Activated naive CD8-positive, alpha-beta T cell treated with anti-CD3 and anti-CD28 coated beads, Interleukin-2, amount 50 U/mL, for 24 hours (primary cell): Measurements from ENCODE around the gene NGRN.
A peak's percentile ranks its signal among the peaks of the same experiment; 100 is the strongest.
"Not testable (repeated sequence)": the region's sequence is repeated elsewhere in the genome, so short reads cannot be mapped to it uniquely, and the experiment has no call there.

Experiments
- ATAC-seq: fragments of 150-1000 bp; cut with Tn5 transposase; one replicate; pipeline ENCODE4 v1.10.0; 2021
- DNase-seq: peaks from one replicate; pipeline ENCODE4 v3.0.0; 2021
- H3K27ac Mint-ChIP-seq: one replicate; pipeline ENCODE4 v1.8.0; 2021; ENCODE audit warnings: mild to moderate bottlenecking, mixed read lengths
- H3K27me3 Mint-ChIP-seq: one replicate; pipeline ENCODE4 v1.8.0; 2021; ENCODE audit warnings: mixed read lengths
- H3K36me3 Mint-ChIP-seq: one replicate; pipeline ENCODE4 v1.8.0; 2021; ENCODE audit warnings: low read depth, mixed read lengths
- H3K4me1 Mint-ChIP-seq: one replicate; pipeline ENCODE4 v1.8.0; 2021; ENCODE audit warnings: mixed read lengths
- H3K4me3 Mint-ChIP-seq: one replicate; pipeline ENCODE4 v1.8.0; 2021; ENCODE audit warnings: mild to moderate bottlenecking, moderate library complexity, mixed read lengths
- H3K9me3 Mint-ChIP-seq: one replicate; pipeline ENCODE4 v1.8.0; 2021; ENCODE audit warnings: mixed read lengths

NGRN gene

GRCh38 chr15:90287101-90287500, 21.6 kb downstream of the NGRN start:
- H3K4me1 Mint-ChIP-seq, result no peaks in the 10 kb centered on the region
- no peak overlapping the region for H3K4me3 Mint-ChIP-seq
- DNase-seq (no peak), ATAC-seq (no peak)
- H3K36me3 Mint-ChIP-seq, result no peaks in the 10 kb centered on the region
- no peak overlapping the region for H3K27ac Mint-ChIP-seq
- H3K27me3 Mint-ChIP-seq, result no peaks in the 10 kb centered on the region
- H3K9me3 Mint-ChIP-seq, result no peaks in the 10 kb centered on the region

DNA sequence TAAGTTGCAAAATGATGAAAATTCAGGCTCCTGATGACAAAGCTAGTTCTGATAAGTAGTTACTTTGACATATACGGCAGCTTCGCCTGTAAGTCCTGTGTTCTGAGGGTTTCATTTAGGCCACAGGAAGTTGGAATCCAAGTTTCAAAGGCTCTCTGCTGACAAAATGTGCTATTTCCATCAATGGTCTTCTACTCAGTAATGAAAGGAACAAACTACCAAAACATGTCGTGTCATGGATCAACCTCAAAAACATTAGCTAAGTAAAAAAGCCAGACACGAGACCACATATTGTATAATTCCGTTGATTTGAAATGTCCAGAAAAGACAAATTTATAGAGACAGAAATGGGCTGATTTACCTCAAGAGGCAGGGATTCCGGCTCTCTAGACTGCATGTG, 22.5 kb downstream of the NGRN start:
- H3K4me1 Mint-ChIP-seq, result no peaks in the 10 kb centered on the region
- H3K9me3 Mint-ChIP-seq, result no peaks in the 10 kb centered on the region
- no peak for DNase-seq
- H3K4me3 Mint-ChIP-seq, result no peak overlapping the region
- H3K36me3 Mint-ChIP-seq, result no peaks in the 10 kb centered on the region
- no peak overlapping the region for H3K27ac Mint-ChIP-seq
- H3K27me3 Mint-ChIP-seq, result no peaks in the 10 kb centered on the region
- no peak for ATAC-seq

- Mint-ChIP-seq H3K27me3 (peaks cover 4% of the 10 kb centered on the region), H3K27ac (no peak overlapping the region), H3K4me1 (peaks cover 6% of the 10 kb centered on the region), H3K36me3 (no peaks in the 10 kb centered on the region), H3K9me3 (no peaks in the 10 kb centered on the region), H3K4me3 (no peak overlapping the region)
- DNase-seq, result no peak
- no peak for ATAC-seq
Observed at GRCh38 chr15:90291679-90292356, 26.3 kb downstream of the NGRN start.

DNA sequence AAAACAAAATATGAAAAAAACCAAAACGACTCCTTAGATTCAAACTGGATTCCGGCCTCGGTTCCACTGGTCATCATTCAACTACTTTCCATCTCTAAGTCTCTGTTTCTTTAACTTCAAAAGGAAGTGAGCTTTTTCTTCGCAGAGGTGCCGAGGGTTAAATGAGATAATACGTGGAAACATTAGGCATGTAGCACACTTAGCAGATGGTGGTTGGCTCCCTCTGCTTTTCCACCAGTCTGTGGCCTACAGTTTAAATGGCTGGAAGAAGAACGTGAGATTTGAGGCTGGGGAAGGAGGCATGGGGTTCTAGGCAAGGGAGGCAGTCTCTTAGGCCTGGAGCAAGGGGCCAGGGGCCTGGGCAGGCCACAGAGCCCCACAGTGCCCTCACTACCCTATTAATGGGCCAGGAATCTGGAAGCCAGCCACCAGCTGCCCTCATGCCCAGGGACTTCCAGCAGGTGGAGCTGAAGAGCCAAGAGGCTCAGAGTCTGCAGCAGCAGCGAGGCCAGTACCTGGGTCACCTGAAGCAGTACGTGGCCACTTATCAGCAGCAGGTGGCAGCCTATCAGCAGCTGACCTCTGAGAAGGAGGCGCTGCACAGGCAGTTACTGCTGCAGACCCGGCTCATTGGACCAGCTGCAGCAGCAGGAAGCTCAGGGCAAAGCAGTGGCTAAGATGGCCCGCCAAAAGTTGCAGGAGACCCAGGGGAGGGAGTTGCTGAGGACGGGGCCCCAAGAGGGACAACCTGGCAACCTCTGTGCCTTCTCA, 27.8 kb downstream of the NGRN start:
- not testable (repeated sequence) for H3K27ac Mint-ChIP-seq, H3K36me3 Mint-ChIP-seq, H3K4me1 Mint-ChIP-seq, H3K4me3 Mint-ChIP-seq, ATAC-seq, H3K27me3 Mint-ChIP-seq, H3K9me3 Mint-ChIP-seq
- peak; percentile 81 for DNase-seq

- Mint-ChIP-seq H3K4me1 (peaks cover 6% of the 10 kb centered on the region), H3K36me3 (no peaks in the 10 kb centered on the region), H3K27ac (no peak overlapping the region), H3K4me3 (no peak overlapping the region), H3K9me3 (no peaks in the 10 kb centered on the region), H3K27me3 (peaks cover 4% of the 10 kb centered on the region)
- ATAC-seq (no peak), DNase-seq (no peak)
Observed at GRCh38 chr15:90294159-90294558, 28.7 kb downstream of the NGRN start.

GRCh38 chr15:90294601-90295269, 29.3 kb downstream of the NGRN start:
- no peaks in the 10 kb centered on the region for H3K36me3 Mint-ChIP-seq
- no peak overlapping the region for H3K4me3 Mint-ChIP-seq
- ATAC-seq (no peak), DNase-seq (no peak)
- no peak overlapping the region for H3K27ac Mint-ChIP-seq
- peaks cover 6% of the 10 kb centered on the region for H3K4me1 Mint-ChIP-seq
- H3K27me3 Mint-ChIP-seq, result peaks cover 4% of the 10 kb centered on the region
- no peaks in the 10 kb centered on the region for H3K9me3 Mint-ChIP-seq

GRCh38 chr15:90295270-90295648, 29.8 kb downstream of the NGRN start:
- H3K4me3 Mint-ChIP-seq, result no peak overlapping the region
- H3K4me1 Mint-ChIP-seq, result peaks cover 6% of the 10 kb centered on the region
- ATAC-seq, result no peak
- DNase-seq, result no peak
- no peaks in the 10 kb centered on the region for H3K36me3 Mint-ChIP-seq
- no peak overlapping the region for H3K27ac Mint-ChIP-seq
- no peaks in the 10 kb centered on the region for H3K9me3 Mint-ChIP-seq
- H3K27me3 Mint-ChIP-seq, result peaks cover 4% of the 10 kb centered on the region

DNA sequence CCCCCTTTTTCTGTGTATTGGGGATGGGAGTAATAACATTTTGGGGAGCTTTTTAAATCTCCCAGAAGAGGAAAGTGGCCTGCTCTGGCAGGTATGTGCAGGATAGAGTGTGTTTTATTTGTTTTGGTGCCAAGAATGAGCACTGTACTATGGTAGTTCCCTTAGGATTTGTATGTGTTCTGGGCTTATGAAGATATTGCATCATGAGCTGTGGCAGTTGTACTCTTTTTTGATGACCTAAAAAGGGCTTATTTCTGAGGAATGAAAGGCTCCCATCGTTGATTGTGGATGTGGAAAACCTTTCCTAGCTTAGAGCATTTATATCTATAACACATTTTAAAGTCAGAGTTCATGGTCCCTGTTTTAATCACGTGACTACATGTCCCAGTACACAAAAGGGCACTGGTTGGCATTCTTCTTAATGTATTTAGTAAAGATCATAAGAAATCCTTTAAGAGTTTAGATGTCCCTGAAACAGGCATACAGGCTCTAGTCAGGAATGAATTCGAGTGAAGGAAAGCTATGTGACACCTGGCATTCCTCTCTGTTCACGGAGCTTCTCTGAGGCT, 30.9 kb downstream of the NGRN start:
- ATAC-seq, H3K4me3 Mint-ChIP-seq: not testable (repeated sequence)

GRCh38 chr15:90297021-90297420, 31.5 kb downstream of the NGRN start:
- H3K27me3 Mint-ChIP-seq, result peaks cover 4% of the 10 kb centered on the region
- no peak overlapping the region for H3K27ac Mint-ChIP-seq
- peaks cover 16% of the 10 kb centered on the region for H3K4me1 Mint-ChIP-seq
- no peaks in the 10 kb centered on the region for H3K36me3 Mint-ChIP-seq
- H3K4me3 Mint-ChIP-seq, result no peak overlapping the region
- DNase-seq (no peak), ATAC-seq (no peak)
- no peaks in the 10 kb centered on the region for H3K9me3 Mint-ChIP-seq

More for the DNA sequence above, 30.9 kb downstream of the NGRN start:
- not testable (repeated sequence) for H3K27ac Mint-ChIP-seq, H3K27me3 Mint-ChIP-seq, DNase-seq, H3K36me3 Mint-ChIP-seq, H3K9me3 Mint-ChIP-seq
- peaks cover 10% of the 10 kb centered on the region for H3K4me1 Mint-ChIP-seq

DNA sequence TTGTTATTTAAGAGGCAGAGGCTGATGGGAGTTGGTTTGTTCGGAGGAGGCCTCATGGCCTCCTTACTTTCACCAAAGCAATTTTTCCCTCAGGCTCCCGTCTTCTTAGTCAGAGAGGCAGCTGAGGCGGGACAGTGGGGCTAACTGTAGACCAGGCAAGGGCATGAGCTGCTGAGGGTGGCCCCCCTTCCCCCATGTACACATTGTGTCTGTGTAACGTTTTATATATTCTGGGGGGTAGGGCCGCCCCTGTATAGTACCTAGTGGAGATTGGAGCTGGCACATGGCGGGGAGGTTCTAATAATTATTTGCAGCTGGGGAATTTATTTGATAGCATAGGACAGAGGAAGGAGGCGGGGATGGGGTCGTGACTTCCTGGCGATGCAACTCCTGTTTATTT, 35.1 kb downstream of the NGRN start:
- DNase-seq (no peak), ATAC-seq (no peak)
- no peaks in the 10 kb centered on the region for H3K27me3 Mint-ChIP-seq
- no peaks in the 10 kb centered on the region for H3K36me3 Mint-ChIP-seq
- peaks cover 21% of the 10 kb centered on the region for H3K4me1 Mint-ChIP-seq
- no peaks in the 10 kb centered on the region for H3K9me3 Mint-ChIP-seq
- H3K27ac Mint-ChIP-seq, result no peak overlapping the region
- H3K4me3 Mint-ChIP-seq, result no peak overlapping the region

- Mint-ChIP-seq H3K36me3 (no peaks in the 10 kb centered on the region), H3K4me1 (peaks cover 27% of the 10 kb centered on the region), H3K4me3 (no peak overlapping the region), H3K9me3 (no peaks in the 10 kb centered on the region), H3K27me3 (no peaks in the 10 kb centered on the region), H3K27ac (no peak overlapping the region)
- ATAC-seq (peak; percentile 66), DNase-seq (peak; percentile 73)
Observed at GRCh38 chr15:90300988-90301706, 35.7 kb downstream of the NGRN start.

DNA sequence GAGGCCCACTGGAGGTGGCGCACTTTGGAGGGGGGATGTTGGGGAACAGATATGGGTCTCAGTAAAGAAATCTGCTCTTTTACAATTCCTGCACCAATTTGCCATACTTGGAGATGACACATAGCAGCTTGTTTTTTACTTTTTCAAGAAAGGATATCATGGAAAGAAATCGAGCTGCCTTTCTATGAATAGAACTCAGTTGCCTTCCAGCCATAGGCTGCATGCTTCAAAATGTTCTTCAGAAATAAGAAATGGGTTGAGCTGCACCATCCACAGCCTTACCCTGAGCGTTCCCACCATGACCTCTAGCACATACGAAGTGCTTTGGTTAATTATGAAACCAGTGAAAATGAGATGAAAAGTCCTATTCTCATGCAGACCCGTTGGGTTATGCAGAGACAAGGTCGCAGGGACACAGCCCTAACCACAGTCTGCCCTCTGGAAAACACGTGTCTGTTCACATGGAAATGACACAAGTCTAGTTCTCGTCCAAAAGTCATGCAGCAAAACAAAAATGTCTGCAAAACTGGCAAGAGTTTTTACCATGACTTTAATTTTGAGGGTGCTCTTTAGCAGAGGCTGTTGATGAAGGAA, 36.3 kb downstream of the NGRN start:
- Mint-ChIP-seq H3K27ac (no peak overlapping the region), H3K4me1 (peaks cover 33% of the 10 kb centered on the region), H3K36me3 (no peaks in the 10 kb centered on the region), H3K9me3 (no peaks in the 10 kb centered on the region), H3K4me3 (no peak overlapping the region), H3K27me3 (no peaks in the 10 kb centered on the region)
- ATAC-seq, result no peak
- no peak for DNase-seq

DNA sequence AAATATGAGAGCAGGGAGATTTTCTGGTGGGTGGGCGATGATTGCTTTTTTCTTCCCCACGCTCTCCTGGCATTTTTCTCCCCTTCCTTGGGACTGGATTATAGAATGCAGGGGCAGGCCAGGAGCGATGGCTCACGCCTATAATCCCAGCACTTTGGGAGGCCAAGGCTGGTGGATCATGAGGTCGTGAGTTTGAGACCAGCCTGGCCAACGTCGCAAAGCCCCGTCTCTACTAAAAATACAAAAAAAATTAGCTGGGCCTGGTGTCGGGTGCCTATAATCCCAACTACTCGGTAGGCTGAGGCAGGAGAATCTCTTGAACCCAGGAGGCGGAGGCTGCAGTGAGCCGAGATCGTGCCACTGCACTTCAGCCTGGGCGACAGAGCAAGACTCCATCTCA, 39.9 kb downstream of the NGRN start:
- H3K9me3 Mint-ChIP-seq, result not testable (repeated sequence)

DNA sequence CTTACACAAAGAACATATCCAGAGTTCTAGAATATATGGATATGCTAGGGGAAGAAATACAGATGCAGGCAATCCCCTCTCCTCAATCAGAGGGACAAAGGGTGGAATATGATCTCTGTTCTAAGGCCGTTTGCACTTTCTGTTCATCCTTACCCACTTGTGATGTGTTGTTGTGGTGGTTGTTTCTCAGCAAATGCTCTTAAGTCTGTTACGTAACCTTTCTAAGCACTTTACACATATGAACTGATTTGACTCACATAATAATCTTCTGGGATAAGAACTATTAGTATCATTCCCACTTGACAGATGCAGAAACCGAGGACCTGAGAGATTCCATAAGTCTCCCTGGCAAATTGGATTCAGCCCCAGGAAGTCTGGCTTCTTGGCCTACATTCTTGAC, 40.5 kb downstream of the NGRN start:
- Mint-ChIP-seq H3K4me3 (peak overlapping the region; percentile 47), H3K27me3 (no peaks in the 10 kb centered on the region), H3K27ac (peak overlapping the region; percentile 39), H3K4me1 (peaks cover 46% of the 10 kb centered on the region), H3K36me3 (no peaks in the 10 kb centered on the region), H3K9me3 (no peaks in the 10 kb centered on the region)
- DNase-seq (no peak), ATAC-seq (no peak)

More for the DNA sequence above, 39.9 kb downstream of the NGRN start:
- DNase-seq, ATAC-seq, H3K27me3 Mint-ChIP-seq, H3K4me3 Mint-ChIP-seq, H3K36me3 Mint-ChIP-seq, H3K27ac Mint-ChIP-seq: not testable (repeated sequence)
- peaks cover 46% of the 10 kb centered on the region for H3K4me1 Mint-ChIP-seq
